ENCODE data around the gene INPP4B.

GRCh38 chr4:142355421-142355930, 490.6 kb downstream of the INPP4B start:
- TF ChIP-seq CTCF (IDR thresholded peaks at IDR 0.05) (no peak), POLR2A (IDR thresholded peaks at IDR 0.05) (no peak), POLR2AphosphoS5 (IDR thresholded peaks at IDR 0.05) (no peak)
